Muscle of back (tissue), 11 donors: Measurements from ENCODE around the gene NUDCD3. TPM values are rescaled to one million over a fixed set of nuclear protein-coding genes. Genes with fewer than 3 reads are reported as not detected.
A peak's percentile ranks its signal among the peaks of the same experiment; 100 is the strongest.

Experiments
- DNase-seq, 3 donors: peaks; one replicate each; pipeline versions ENCODE4 v3.0.0 to v3.0.0-alpha.2; 2013
- polyA plus RNA-seq, 10 donors: library from polyadenylated mRNA; unstranded; fragments of 120-200 nt; gene quantifications; one replicate each; pipeline ENCODE4 v1.2.1, GENCODE V29; 2013; ENCODE audit not compliant: insufficient read length in 10 of 10

The NUDCD3 gene
- polyA plus RNA-seq, 10 donors: 56.4 to 82.5 (median 70.5) TPM

- no peak for DNase-seq
Measured at GRCh38 chr7:44368455-44368854, 122.0 kb downstream of the NUDCD3 start.

- DNase-seq: no peak
Measured at GRCh38 chr7:44367475-44368043, 122.9 kb downstream of the NUDCD3 start.

- no peak for DNase-seq
Measured at GRCh38 chr7:44366986-44367385, 123.5 kb downstream of the NUDCD3 start.

GRCh38 chr7:44353668-44354067 is 136.8 kb downstream of the NUDCD3 start:
- DNase-seq: no peak

GRCh38 chr7:44348851-44349781 is 141.3 kb downstream of the NUDCD3 start:
- DNase-seq: peak in 1 of 3 donors; percentile 12

- DNase-seq: no peak
Measured at GRCh38 chr7:44348300-44348699, 142.2 kb downstream of the NUDCD3 start.

- DNase-seq: no peak
Measured at GRCh38 chr7:44347546-44348114, 142.8 kb downstream of the NUDCD3 start.

GRCh38 chr7:44346063-44346462 is 144.4 kb downstream of the NUDCD3 start:
- DNase-seq: no peak

- DNase-seq: no peak
Measured at GRCh38 chr7:44341401-44341800, 149.1 kb downstream of the NUDCD3 start.

- no peak for DNase-seq
Measured at GRCh38 chr7:44338600-44338999, 151.9 kb downstream of the NUDCD3 start.

- DNase-seq: no peak
Measured at GRCh38 chr7:44336491-44336890, 154.0 kb downstream of the NUDCD3 start.

- no peak for DNase-seq
Measured at GRCh38 chr7:44335184-44335583, 155.3 kb downstream of the NUDCD3 start.

GRCh38 chr7:44334734-44335097 is 155.7 kb downstream of the NUDCD3 start:
- DNase-seq: no peak

GRCh38 chr7:44333911-44334733 is 156.3 kb downstream of the NUDCD3 start:
- DNase-seq: peak in 1 of 3 donors; percentile 39

- no peak for DNase-seq
Measured at GRCh38 chr7:44331682-44332081, 158.8 kb downstream of the NUDCD3 start.

- no peak for DNase-seq
Measured at GRCh38 chr7:44330331-44330730, 160.1 kb downstream of the NUDCD3 start.

GRCh38 chr7:44329888-44330287 is 160.6 kb downstream of the NUDCD3 start:
- no peak for DNase-seq

Other genes with a start within 250 kb of the NUDCD3 start
- gene CAMK2B, start 165.1 kb downstream of the NUDCD3 start, polyA plus RNA-seq: 10 to 100 TPM in 8 of 10 donors, 1 to 10 TPM in 2; 4.0 to 19.0 (median 12.2) TPM
- under 1 TPM; 0.04 to 0.33 (median 0.11) TPM for gene NPC1L1, start 50.7 kb upstream of the NUDCD3 start, polyA plus RNA-seq
- gene DDX56, start 83.2 kb upstream of the NUDCD3 start, polyA plus RNA-seq: 10 to 100 TPM; 43.4 to 64.4 (median 48.4) TPM
- 100 to 1,000 TPM in 1 of 10 donors, 10 to 100 TPM in 9; 64.5 to 107 (median 83.2) TPM for gene TMED4, start 91.6 kb upstream of the NUDCD3 start, polyA plus RNA-seq
- gene OGDH, start 116.0 kb upstream of the NUDCD3 start, polyA plus RNA-seq: 10 to 100 TPM; 51.6 to 69.4 (median 63.6) TPM